IgD-negative memory B cell (primary cell): Measurements from ENCODE around the gene EIF5. TPM values are rescaled to one million over a fixed set of nuclear protein-coding genes. Genes with fewer than 3 reads are reported as not detected.

Source experiments
- H3K27ac Mint-ChIP-seq, 3 donors: one replicate each; pipeline ENCODE4 v1.8.0; 2020 to 2022; ENCODE audit warnings: mild to moderate bottlenecking in 3 of 3, mixed read lengths in 3 of 3, moderate library complexity in 1 of 3
- H3K27me3 Mint-ChIP-seq: one replicate; pipeline ENCODE4 v1.8.0; 2021; ENCODE audit warnings: mixed read lengths
- H3K36me3 Mint-ChIP-seq: one replicate; pipeline ENCODE4 v1.8.0; 2020; ENCODE audit warnings: mild to moderate bottlenecking, mixed read lengths
- H3K4me1 Mint-ChIP-seq, 3 donors: one replicate each; pipeline ENCODE4 v1.8.0; 2020 to 2022; ENCODE audit warnings: mixed read lengths in 3 of 3, mild to moderate bottlenecking in 1 of 3
- H3K4me3 Mint-ChIP-seq, 4 donors: one replicate each; pipeline ENCODE4 v1.8.0; 2020 to 2022; ENCODE audit warnings: mild to moderate bottlenecking in 4 of 4, mixed read lengths in 4 of 4, moderate library complexity in 3 of 4
- H3K9me3 Mint-ChIP-seq, 3 donors: one replicate each; pipeline ENCODE4 v1.8.0; 2020 to 2021; ENCODE audit warnings: mixed read lengths in 3 of 3, mild to moderate bottlenecking in 1 of 3
- polyA plus RNA-seq: library from polyadenylated mRNA; unstranded; fragments of 300-500 nt; fragmentation: Illumina TruSeq; gene quantifications from one replicate; pipeline ENCODE4 v1.2.3, GENCODE V29; 2021

EIF5 gene
- polyA plus RNA-seq, 1 donor from 2014 or later = 372 TPM

- Mint-ChIP-seq H3K27ac (no peak overlapping the region), H3K27me3 (peaks cover 12% of the 10 kb centered on the region), H3K9me3 (peaks cover 7 to 26% (median 12%) of the 10 kb centered on the region in 3 donors), H3K4me1 (peaks cover 0 to 4% (median 4%) of the 10 kb centered on the region in 3 donors), H3K4me3 (no peak overlapping the region), H3K36me3 (peaks cover 1% of the 10 kb centered on the region)
Observed at GRCh38 chr14:103361867-103362266, 27.8 kb downstream of the EIF5 start.

- peak overlapping the region in 1 of 4 donors; percentile 41 for H3K4me3 Mint-ChIP-seq
Observed at GRCh38 chr14:103362780-103363179, 28.7 kb downstream of the EIF5 start.

GRCh38 chr14:103366741-103367140, 32.7 kb downstream of the EIF5 start:
- no peak overlapping the region for H3K27ac Mint-ChIP-seq
- H3K9me3 Mint-ChIP-seq = peaks cover 5 to 24% (median 11%) of the 10 kb centered on the region in 3 donors
- H3K27me3 Mint-ChIP-seq = peaks cover 8% of the 10 kb centered on the region
- H3K36me3 Mint-ChIP-seq = peaks cover 4% of the 10 kb centered on the region
- H3K4me1 Mint-ChIP-seq = no peaks in the 10 kb centered on the region
- no peak overlapping the region for H3K4me3 Mint-ChIP-seq

More at GRCh38 chr14:103362780-103363179, 28.7 kb downstream of the EIF5 start:
- Mint-ChIP-seq H3K27me3 (peaks cover 12% of the 10 kb centered on the region), H3K27ac (no peak overlapping the region), H3K9me3 (peaks cover 7 to 26% (median 12%) of the 10 kb centered on the region in 3 donors), H3K36me3 (peaks cover 1% of the 10 kb centered on the region), H3K4me1 (no peaks in the 10 kb centered on the region)

- peaks cover 2 to 14% (median 6%) of the 10 kb centered on the region in 3 donors for H3K9me3 Mint-ChIP-seq
- H3K4me1 Mint-ChIP-seq = no peaks in the 10 kb centered on the region
- no peak overlapping the region for H3K4me3 Mint-ChIP-seq
- H3K27ac Mint-ChIP-seq = no peak overlapping the region
- peaks cover 4% of the 10 kb centered on the region for H3K27me3 Mint-ChIP-seq
- peaks cover 4% of the 10 kb centered on the region for H3K36me3 Mint-ChIP-seq
Observed at GRCh38 chr14:103367995-103368394, 34.0 kb downstream of the EIF5 start.

GRCh38 chr14:103370087-103370486, 36.0 kb downstream of the EIF5 start:
- H3K4me1 Mint-ChIP-seq = peaks cover 0 to 3% (median 0%) of the 10 kb centered on the region in 3 donors
- no peak overlapping the region for H3K4me3 Mint-ChIP-seq
- H3K9me3 Mint-ChIP-seq = no peaks in the 10 kb centered on the region
- H3K27me3 Mint-ChIP-seq = peaks cover 7% of the 10 kb centered on the region
- H3K27ac Mint-ChIP-seq = no peak overlapping the region
- H3K36me3 Mint-ChIP-seq = peaks cover 3% of the 10 kb centered on the region

GRCh38 chr14:103372017-103372416, 38.0 kb downstream of the EIF5 start:
- H3K9me3 Mint-ChIP-seq = no peaks in the 10 kb centered on the region
- H3K4me3 Mint-ChIP-seq = no peak overlapping the region
- H3K27me3 Mint-ChIP-seq = peaks cover 5% of the 10 kb centered on the region
- peak overlapping the region in 1 of 3 donors; percentile 25 for H3K27ac Mint-ChIP-seq
- H3K4me1 Mint-ChIP-seq = peaks cover 0 to 3% (median 0%) of the 10 kb centered on the region in 3 donors
- peaks cover 3% of the 10 kb centered on the region for H3K36me3 Mint-ChIP-seq

- Mint-ChIP-seq H3K9me3 (no peaks in the 10 kb centered on the region), H3K27ac (peak overlapping the region in 1 of 3 donors; percentile 25), H3K4me3 (no peak overlapping the region), H3K27me3 (peaks cover 6% of the 10 kb centered on the region), H3K4me1 (peaks cover 0 to 3% (median 0%) of the 10 kb centered on the region in 3 donors), H3K36me3 (peaks cover 3% of the 10 kb centered on the region)
Observed at GRCh38 chr14:103372552-103373304, 38.7 kb downstream of the EIF5 start.

- Mint-ChIP-seq H3K4me1 (peaks cover 0 to 3% (median 0%) of the 10 kb centered on the region in 3 donors), H3K36me3 (peaks cover 3% of the 10 kb centered on the region), H3K4me3 (peak overlapping the region in 2 of 4 donors; percentile 45 to 49), H3K9me3 (no peaks in the 10 kb centered on the region), H3K27ac (no peak overlapping the region), H3K27me3 (peaks cover 6% of the 10 kb centered on the region)
Observed at GRCh38 chr14:103374121-103374520, 40.1 kb downstream of the EIF5 start.

GRCh38 chr14:103377522-103378037, 43.5 kb downstream of the EIF5 start:
- H3K27me3 Mint-ChIP-seq = peaks cover 13% of the 10 kb centered on the region
- no peak overlapping the region for H3K4me3 Mint-ChIP-seq
- H3K36me3 Mint-ChIP-seq = peaks cover 3% of the 10 kb centered on the region
- peaks cover 0 to 4% (median 0%) of the 10 kb centered on the region in 3 donors for H3K9me3 Mint-ChIP-seq
- H3K27ac Mint-ChIP-seq = no peak overlapping the region
- peaks cover 0 to 3% (median 1%) of the 10 kb centered on the region in 3 donors for H3K4me1 Mint-ChIP-seq

- Mint-ChIP-seq H3K27me3 (peaks cover 16% of the 10 kb centered on the region), H3K4me1 (peaks cover 0 to 3% (median 1%) of the 10 kb centered on the region in 3 donors), H3K27ac (no peak overlapping the region), H3K36me3 (peaks cover 3% of the 10 kb centered on the region), H3K4me3 (no peak overlapping the region), H3K9me3 (peaks cover 0 to 4% (median 0%) of the 10 kb centered on the region in 3 donors)
Observed at GRCh38 chr14:103378038-103378854, 44.2 kb downstream of the EIF5 start.

- peaks cover 11% of the 10 kb centered on the region for H3K27me3 Mint-ChIP-seq
- H3K4me1 Mint-ChIP-seq = peaks cover 2 to 7% (median 5%) of the 10 kb centered on the region in 3 donors
- H3K9me3 Mint-ChIP-seq = peaks cover 0 to 4% (median 0%) of the 10 kb centered on the region in 3 donors
- H3K27ac Mint-ChIP-seq = no peak overlapping the region
- peaks cover 6% of the 10 kb centered on the region for H3K36me3 Mint-ChIP-seq
- H3K4me3 Mint-ChIP-seq = peak overlapping the region in 1 of 4 donors; percentile 36
Observed at GRCh38 chr14:103380719-103381377, 46.8 kb downstream of the EIF5 start.

- no peak overlapping the region for H3K4me3 Mint-ChIP-seq
- H3K27me3 Mint-ChIP-seq = peaks cover 11% of the 10 kb centered on the region
- no peak overlapping the region for H3K27ac Mint-ChIP-seq
- H3K9me3 Mint-ChIP-seq = peaks cover 0 to 4% (median 0%) of the 10 kb centered on the region in 3 donors
- H3K4me1 Mint-ChIP-seq = peaks cover 9 to 17% (median 9%) of the 10 kb centered on the region in 3 donors
- peaks cover 6% of the 10 kb centered on the region for H3K36me3 Mint-ChIP-seq
Observed at GRCh38 chr14:103382376-103382775, 48.3 kb downstream of the EIF5 start.

- Mint-ChIP-seq H3K4me3 (peak overlapping the region; percentile 94 to 99 (median 95)), H3K9me3 (peaks cover 0 to 4% (median 0%) of the 10 kb centered on the region in 3 donors), H3K36me3 (peaks cover 8% of the 10 kb centered on the region), H3K4me1 (peaks cover 20 to 28% (median 24%) of the 10 kb centered on the region in 3 donors), H3K27ac (peak overlapping the region; percentile 91 to 95 (median 95)), H3K27me3 (peaks cover 10% of the 10 kb centered on the region)
Observed at GRCh38 chr14:103384450-103385151, 50.6 kb downstream of the EIF5 start.
